Activated CD8-positive, alpha-beta memory T cell treated with anti-CD3 and anti-CD28 coated beads for 1 hour (primary cell): Measurements from ENCODE around the gene BNC2.
"Not testable (repeated sequence)": the region's sequence is repeated elsewhere in the genome, so short reads cannot be mapped to it uniquely, and the experiment has no call there.

Experiments
- DNase-seq, 2 donors: peaks; one replicate each; pipeline ENCODE4 v3.0.0-alpha.2; 2020; ENCODE audit warnings: low read depth in 1 of 2; ENCODE audit errors: extremely low read depth in 1 of 2

BNC2 gene, protein sequence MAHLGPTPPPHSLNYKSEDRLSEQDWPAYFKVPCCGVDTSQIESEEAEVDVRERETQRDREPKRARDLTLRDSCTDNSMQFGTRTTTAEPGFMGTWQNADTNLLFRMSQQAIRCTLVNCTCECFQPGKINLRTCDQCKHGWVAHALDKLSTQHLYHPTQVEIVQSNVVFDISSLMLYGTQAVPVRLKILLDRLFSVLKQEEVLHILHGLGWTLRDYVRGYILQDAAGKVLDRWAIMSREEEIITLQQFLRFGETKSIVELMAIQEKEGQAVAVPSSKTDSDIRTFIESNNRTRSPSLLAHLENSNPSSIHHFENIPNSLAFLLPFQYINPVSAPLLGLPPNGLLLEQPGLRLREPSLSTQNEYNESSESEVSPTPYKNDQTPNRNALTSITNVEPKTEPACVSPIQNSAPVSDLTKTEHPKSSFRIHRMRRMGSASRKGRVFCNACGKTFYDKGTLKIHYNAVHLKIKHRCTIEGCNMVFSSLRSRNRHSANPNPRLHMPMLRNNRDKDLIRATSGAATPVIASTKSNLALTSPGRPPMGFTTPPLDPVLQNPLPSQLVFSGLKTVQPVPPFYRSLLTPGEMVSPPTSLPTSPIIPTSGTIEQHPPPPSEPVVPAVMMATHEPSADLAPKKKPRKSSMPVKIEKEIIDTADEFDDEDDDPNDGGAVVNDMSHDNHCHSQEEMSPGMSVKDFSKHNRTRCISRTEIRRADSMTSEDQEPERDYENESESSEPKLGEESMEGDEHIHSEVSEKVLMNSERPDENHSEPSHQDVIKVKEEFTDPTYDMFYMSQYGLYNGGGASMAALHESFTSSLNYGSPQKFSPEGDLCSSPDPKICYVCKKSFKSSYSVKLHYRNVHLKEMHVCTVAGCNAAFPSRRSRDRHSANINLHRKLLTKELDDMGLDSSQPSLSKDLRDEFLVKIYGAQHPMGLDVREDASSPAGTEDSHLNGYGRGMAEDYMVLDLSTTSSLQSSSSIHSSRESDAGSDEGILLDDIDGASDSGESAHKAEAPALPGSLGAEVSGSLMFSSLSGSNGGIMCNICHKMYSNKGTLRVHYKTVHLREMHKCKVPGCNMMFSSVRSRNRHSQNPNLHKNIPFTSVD

DNA sequence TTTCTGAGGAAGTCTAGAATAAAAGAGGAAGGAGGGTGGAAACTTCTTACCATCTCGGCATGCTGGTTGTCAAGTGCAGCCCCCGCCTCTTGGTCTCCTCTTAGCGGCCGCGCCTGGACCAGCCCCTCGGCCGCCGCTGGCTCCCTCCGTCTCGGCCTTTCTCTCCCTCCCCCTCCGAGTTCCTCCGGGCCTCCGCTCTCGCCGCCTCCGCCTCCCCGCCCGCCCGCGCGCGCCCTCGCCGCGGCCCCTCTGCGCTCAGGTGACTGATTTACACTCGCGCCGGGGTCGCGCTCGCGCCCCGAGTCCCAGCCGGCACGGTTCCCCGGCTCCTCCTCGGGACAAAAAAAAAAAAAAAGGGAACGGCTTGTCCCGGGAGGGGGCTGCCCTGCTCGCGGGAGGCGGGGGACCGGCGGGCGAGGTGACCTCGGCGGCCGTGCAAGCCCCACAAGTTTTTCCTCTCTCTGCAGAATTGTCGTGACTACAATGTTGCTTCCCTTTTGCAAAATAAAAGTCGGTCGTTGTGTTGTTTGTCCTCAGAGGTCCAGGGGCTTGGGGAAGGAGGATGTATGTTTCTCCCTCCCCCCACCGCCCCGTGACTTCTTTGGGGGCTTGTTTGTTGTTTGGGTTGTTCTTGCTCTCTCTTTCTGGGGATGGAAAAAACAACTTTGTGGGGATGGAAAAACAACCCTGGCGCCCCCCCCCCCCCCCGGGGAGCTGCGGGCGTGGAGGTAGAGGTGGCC is at the start of gene BNC2:
TSS of gene BNC2 (minus strand) at position 75 of the 740 bp plus-strand sequence. CDS start at position 53, 22 bp downstream.
- DNase-seq = no peak

DNA sequence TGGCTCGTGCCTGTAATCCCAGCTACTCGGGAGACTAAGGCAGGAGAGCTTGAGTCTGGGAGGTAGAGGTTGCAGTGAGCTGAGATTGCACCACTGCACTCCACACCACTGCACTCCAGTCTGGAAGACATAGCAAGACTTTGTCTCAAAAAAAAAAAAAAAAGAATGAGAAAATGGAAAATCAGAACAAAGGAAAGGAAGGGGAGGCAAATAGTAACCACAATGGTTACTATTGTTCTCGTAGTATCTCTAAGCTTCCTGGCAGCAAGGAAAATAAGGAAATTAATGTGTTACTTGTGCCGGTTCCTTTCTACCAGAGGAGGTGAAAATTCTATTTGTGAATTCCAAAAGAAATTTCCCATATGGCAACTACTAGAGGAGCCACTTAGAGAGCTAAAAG is 48.5 kb upstream of the BNC2 start:
- no peak for DNase-seq

DNA sequence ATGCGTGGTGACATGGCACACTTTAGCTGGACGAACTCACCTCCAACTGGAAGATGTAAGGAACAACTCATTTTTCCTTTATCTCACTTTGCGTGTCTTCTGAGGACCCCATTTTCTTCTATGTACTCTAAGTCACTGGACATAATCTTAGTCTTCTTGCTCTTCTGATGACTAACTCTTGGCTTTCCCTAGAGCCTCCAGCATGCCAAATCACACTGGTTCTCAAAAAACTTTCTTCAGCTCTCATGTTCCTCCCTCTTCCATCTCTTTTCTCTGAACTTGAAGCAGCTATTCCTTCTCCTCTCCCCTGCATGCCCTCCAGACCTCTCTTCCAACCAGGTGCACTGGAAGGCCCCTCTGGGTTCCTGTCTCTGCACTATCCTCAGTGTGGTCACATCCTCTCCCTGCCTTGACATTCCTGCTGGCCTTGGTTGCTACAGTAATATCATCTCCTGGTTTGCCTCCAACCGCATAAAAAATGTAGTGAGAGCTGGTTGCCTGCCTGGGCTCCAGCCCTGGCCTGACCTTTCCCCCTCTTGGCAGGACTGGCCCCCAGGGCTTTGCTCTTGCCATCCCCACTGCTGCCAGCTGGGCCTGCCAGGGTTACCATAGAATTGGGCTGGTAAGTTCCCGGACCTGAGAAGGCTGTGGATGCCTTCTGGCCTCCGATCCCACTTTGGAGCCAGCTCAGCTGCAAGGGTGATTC is 44.8 kb upstream of the BNC2 start:
- no peak for DNase-seq

DNA sequence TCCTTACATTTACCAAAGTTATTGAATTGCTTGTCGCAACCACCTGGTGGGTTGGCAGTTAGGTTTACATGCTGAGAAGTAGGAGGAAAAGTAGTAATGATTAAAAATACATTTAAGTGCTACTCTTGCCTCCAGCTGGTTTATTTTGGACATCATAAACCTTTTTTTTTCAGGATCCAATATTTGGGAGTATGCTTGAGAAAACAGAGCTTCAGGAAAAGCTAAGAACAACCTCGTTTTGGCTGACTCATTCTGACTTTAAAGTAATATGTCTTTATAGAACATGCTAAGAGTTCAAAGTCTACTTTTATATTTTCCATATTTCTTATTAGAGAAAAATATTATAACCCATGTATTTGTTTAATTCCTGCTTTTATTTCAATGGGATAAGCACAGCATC is 41.7 kb upstream of the BNC2 start:
- DNase-seq = no peak

GRCh38 chr9:16908206-16908605 is 37.7 kb upstream of the BNC2 start:
- DNase-seq = not testable (repeated sequence)

GRCh38 chr9:16904655-16905054 is 34.2 kb upstream of the BNC2 start:
- DNase-seq = no peak

DNA sequence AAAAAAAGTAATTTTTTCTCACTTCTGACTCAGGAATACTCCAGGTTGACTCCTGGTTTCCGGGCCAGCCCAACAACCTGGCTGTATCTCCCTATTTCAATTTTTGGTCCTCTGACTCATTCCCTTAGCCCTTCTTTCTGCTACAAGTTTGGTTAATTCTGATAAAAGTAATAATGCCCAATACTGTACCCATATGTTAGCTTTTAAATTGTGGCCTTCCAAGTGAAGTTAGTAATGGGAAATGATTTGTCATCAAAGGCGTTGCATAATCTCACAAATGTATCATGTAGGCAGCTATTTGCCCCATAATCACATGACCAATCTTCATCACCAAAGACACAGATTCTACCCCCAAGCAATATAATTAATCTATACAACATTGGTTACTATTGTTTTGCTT is 31.1 kb upstream of the BNC2 start:
- DNase-seq = no peak

GRCh38 chr9:16899606-16900005 is 29.1 kb upstream of the BNC2 start:
- DNase-seq = no peak

DNA sequence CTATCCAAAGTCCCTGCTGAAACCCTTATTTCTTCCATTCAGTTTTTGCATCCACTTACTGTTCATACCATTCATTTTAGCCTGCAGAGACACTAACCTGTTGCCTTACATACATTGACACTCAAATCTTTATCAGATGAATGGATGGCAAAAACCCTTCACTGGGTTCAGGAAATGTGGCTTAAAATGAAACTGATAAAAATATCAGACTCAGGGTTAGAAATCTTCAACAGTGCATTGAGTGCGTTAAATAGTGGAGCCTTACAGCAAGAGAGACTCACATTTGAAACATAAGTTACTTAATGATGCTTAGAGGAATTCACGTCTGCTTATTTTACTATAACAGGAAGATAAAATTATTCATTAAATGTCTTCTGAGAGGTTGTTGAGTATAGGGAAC is 28.0 kb upstream of the BNC2 start:
- no peak for DNase-seq

- DNase-seq = no peak
Measured at GRCh38 chr9:16888594-16888993, 18.1 kb upstream of the BNC2 start.

GRCh38 chr9:16885931-16886330 is 15.5 kb upstream of the BNC2 start:
- DNase-seq = no peak

GRCh38 chr9:16884952-16885513 is 14.6 kb upstream of the BNC2 start:
- no peak for DNase-seq

DNA sequence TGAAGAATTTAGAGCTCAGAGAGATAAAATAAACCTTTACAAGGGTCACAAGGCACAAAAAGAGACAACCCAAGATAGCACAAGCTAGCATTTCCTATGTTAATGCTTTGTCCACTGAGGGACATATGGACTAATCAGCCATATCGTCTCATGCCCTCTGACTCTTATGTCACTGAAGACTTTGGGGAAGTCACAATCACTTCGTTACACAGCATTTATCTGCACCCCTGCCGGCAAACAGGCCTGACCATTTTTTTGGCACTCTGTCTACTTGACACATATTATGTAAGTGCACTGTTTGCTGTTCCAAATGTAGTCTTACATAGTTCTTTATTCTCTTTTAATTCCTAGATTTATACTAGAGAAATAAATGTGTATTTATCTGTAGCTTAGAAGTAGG is 13.9 kb upstream of the BNC2 start:
- DNase-seq = no peak

DNA sequence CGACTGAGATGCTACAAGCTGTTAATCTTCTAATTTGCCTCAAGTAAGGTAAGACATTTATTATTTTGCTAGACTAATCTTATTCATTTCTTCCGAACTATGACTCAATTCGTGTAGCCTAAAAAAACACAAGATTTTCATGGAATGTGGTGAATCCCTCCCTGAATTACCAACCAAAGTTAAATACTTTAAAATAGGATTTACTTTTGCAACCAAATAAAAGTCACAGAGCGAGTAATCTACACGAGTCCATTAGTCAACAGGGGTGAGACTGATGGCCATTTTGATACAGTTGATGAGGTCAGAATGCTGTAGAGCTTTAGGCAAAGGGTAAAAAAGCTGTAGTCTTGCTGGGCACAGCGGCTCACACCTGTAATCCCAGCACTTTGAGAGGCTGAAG is 13.1 kb upstream of the BNC2 start:
- DNase-seq = no peak

DNA sequence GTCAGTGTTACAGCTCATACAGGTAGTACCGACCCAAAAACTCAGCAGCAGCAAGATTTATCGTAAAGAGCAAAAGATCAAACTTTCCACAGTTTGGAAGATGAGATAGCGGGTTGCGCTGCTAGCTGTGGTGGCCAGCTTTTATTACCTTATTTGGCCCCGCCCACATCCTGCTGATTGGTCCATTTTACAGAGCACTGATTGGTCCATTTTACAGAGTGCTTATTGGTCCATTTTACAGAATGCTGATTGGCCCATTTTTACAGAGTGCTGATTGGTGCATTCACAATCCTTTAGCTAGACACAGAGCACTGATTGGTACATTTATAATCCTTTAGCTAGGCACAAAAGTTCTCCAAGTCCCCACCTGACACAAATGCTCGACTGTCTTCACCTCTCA is 12.0 kb upstream of the BNC2 start:
- not testable (repeated sequence) for DNase-seq

DNA sequence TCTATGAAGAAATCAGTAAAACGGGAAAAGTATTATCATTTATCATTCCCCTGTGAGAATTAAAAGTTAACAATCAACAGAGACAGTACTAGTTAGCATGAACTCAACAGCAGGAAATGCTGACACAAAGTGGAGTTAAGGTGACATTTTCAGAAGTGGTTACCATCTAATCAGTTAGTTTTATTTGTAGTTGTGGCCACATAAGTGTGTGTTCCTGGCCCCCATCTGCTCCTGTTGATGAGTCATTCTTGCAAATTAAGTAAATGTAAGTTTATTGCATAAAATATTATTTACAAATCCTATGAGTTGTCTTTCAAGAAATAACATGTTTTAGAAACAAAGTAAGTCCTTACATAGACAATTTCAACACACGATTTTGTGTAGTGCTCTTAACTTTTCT is 8.9 kb upstream of the BNC2 start:
- DNase-seq = no peak

DNA sequence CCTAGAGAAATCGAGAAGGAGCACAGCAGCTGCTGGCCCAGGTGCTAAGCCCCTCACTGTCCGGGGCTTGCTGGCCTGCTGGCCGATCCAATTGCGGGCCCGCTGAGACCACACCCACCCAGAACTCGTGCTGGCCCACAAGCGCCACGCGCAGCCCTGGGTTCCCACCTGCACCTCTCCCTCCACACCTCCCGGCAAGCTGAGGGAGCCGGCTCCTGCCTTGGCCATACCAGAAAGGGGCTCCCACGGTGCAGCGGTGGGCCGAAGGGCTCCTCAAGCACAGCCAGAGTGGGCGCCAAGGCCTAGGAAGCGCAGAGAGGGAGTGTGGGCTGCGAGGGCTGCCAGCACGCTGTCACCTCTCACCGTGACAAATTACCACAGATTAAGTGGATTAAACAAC is 6.8 kb upstream of the BNC2 start:
- DNase-seq = no peak

DNA sequence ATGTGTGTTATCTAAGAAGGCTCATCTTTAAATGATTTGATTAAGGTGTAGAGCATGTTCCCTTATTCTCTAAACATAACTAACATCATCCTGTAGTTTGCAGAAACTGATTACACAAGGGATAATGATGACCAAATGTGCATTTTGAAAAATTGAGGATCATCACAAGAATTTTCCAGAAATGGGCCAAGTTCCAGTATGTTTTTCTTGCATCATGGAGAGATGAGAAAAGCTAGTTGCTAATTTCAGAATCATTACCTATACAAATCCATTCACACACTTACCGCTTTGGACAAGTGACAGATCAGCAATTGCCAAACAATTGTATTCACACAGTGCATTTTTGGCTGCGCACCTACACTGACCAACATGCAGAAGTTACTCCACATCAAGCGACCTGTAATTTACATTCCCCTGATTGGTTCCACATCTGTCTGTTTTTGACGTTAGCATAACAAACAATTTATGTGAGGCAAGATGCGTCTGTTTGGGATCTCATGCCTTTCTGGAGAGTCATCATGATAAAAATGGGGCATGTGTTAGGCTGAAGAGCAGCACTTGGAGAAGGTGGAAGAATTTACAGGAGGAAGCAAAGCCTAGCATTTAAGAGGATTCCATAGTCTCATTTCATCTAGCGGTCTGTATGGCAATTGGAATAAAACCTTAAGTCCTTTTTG is 2.8 kb upstream of the BNC2 start:
- no peak for DNase-seq

DNA sequence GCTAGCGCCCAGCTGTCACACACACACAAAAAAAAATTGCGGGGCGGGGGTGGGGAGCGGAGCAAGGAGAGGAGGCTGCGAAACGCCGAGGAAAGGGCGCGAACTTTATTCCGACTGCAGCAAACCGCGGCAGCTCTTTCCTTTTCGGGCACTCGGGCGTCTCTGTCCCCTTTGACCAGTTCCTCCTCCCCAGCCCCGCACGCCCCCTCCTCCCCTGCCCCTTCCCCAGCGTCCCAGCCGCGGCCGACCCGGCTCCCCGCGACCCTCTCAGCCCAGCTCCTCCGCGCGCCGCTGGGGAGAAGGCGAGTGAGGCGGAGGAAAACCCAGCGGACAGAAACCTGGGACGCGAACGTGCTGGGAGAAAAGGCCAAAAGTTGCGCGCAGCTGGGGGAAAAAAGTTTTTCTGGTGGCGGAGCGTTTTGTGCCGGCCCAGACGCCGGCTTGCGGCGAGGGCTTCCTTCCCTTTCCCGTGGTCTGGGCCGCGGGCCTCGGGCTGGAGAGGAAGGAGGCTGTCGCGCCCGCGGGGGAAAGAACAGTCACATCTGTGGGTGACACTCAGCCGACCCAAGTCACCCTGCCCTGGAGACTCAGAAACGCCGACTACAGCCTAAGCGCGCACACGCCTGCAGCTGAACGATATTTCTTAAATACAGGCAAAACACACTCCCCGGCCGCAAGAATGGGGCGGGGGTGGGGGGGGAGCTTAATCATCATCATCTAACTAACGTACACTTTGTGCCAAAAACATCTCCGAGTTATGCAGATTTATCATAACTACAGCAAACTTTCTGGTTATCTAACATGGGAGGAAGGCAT is 1.1 kb upstream of the BNC2 start:
- DNase-seq = no peak
